Hepatocyte (in vitro differentiated cells): ENCODE data around the gene SLC4A3. TPM values are rescaled to one million over a fixed set of nuclear protein-coding genes. Genes with fewer than 3 reads are reported as not detected.
A peak's percentile ranks its signal among the peaks of the same experiment; 100 is the strongest.

Experiments
- DNase-seq: peaks from one replicate; pipeline ENCODE4 v3.0.0-alpha.2; 2016; ENCODE audit warnings: low spot score
- H2AFZ ChIP-seq: fragments of 200-600 bp; sonication (generic); 2 replicates; pipeline ENCODE4 v1.6.0; 2016; ENCODE audit warnings: antibody characterized with exemption, mild to moderate bottlenecking
- H3K27ac ChIP-seq: fragments of 200-600 bp; sonication (generic); 2 replicates; pipeline ENCODE4 v1.5.1; 2016; ENCODE audit warnings: mild to moderate bottlenecking
- H3K27me3 ChIP-seq: fragments of 200-600 bp; sonication (generic); 2 replicates; pipeline ENCODE4 v1.6.1; 2016
- H3K36me3 ChIP-seq: fragments of 200-600 bp; sonication (generic); replicated peaks from 2 replicates; pipeline ENCODE4 v1.5.1; 2016; ENCODE audit warnings: low read depth; ENCODE audit not compliant: insufficient read depth
- H3K4me1 ChIP-seq: fragments of 200-600 bp; sonication (generic); 2 replicates; pipeline ENCODE4 v1.5.1; 2016; ENCODE audit warnings: mild to moderate bottlenecking, moderate library complexity; ENCODE audit not compliant: insufficient read depth
- H3K4me2 ChIP-seq: fragments of 200-600 bp; sonication (generic); 2 replicates; pipeline ENCODE4 v1.6.0; 2016
- H3K4me3 ChIP-seq: fragments of 200-600 bp; sonication (generic); 2 replicates; pipeline ENCODE4 v1.5.1; 2016; ENCODE audit warnings: mild to moderate bottlenecking
- H3K79me2 ChIP-seq: fragments of 200-600 bp; sonication (generic); 2 replicates; pipeline ENCODE4 v1.6.0; 2017; ENCODE audit warnings: mild to moderate bottlenecking
- H3K9me2 ChIP-seq: fragments of 200-600 bp; sonication (generic); replicated peaks from 2 replicates; pipeline ENCODE4 v1.6.0; 2017; ENCODE audit warnings: mild to moderate bottlenecking; ENCODE audit not compliant: insufficient read depth
- H3K9me3 ChIP-seq: fragments of 200-600 bp; sonication (generic); 2 replicates; pipeline ENCODE4 v1.5.1; 2016; ENCODE audit warnings: low read depth, mild to moderate bottlenecking
- H4K20me1 ChIP-seq: fragments of 200-600 bp; sonication (generic); 2 replicates; pipeline ENCODE4 v1.6.0; 2016; ENCODE audit warnings: mild to moderate bottlenecking; ENCODE audit not compliant: insufficient read depth, poor library complexity, severe bottlenecking
- CTCF ChIP-seq: fragments of 200-600 bp; sonication (generic); IDR thresholded peaks from 2 replicates; pipeline ENCODE4 v1.5.1; 2016; ENCODE audit warnings: antibody characterized with exemption, mild to moderate bottlenecking; ENCODE audit not compliant: poor library complexity
- EZH2 ChIP-seq: fragments of 200-600 bp; sonication (generic); IDR thresholded peaks from 2 replicates; pipeline ENCODE4 v1.6.1; 2016; ENCODE audit warnings: antibody characterized with exemption, mild to moderate bottlenecking, borderline replicate concordance
- EZH2phosphoT487 ChIP-seq: fragments of 200-600 bp; sonication (generic); IDR thresholded peaks from one replicate; pipeline ENCODE4 v1.6.1; 2018; ENCODE audit warnings: antibody characterized with exemption, mild to moderate bottlenecking, low read depth, moderate library complexity; ENCODE audit not compliant: unreplicated experiment, severe bottlenecking
- WGBS: methylation state at CpG from one replicate; pipeline ENCODE4 v1.1.6; 2016; ENCODE audit warnings: low lambda C conversion rate; ENCODE audit errors: missing lambda C conversion rate; 5-methylcytosine and 5-hydroxymethylcytosine counted together
- polyA plus RNA-seq: library from polyadenylated mRNA; unstranded; fragments of >200 nt; fragmentation: Nextera tagmentation; extraction: Ambion mirVana; gene quantifications from 2 replicates; pipeline ENCODE4 v1.2.1, GENCODE V29; 2016
- total RNA-seq: library from RNA; depleted of rRNA; stranded (reverse); fragments of >200 nt; gene quantifications from 2 replicates; pipeline ENCODE4 v1.2.3, GENCODE V29; 2014

SLC4A3 gene
- total and polyA plus RNA-seq, 2 experiments from 2014 or later = 3.0 to 8.1 TPM

- 91% methylated on average over 17 of the region's 17 CpGs for WGBS
- H3K4me2 ChIP-seq = no peak overlapping the region
Observed at GRCh38 chr2:219638217-219638947, 11.0 kb downstream of the SLC4A3 start.

GRCh38 chr2:219638948-219639755 is 11.7 kb downstream of the SLC4A3 start:
- TF ChIP-seq EZH2phosphoT487 = no peak
- TF ChIP-seq CTCF = no peak
- TF ChIP-seq EZH2 = no peak
- 88% methylated on average over 21 of the region's 24 CpGs for WGBS
- Histone ChIP-seq H3K27me3 (no peaks in the 10 kb centered on the region), H3K79me2 (no peaks in the 10 kb centered on the region), H3K9me3 (no peaks in the 10 kb centered on the region), H4K20me1 (no peaks in the 10 kb centered on the region), H3K27ac (no peak overlapping the region), H3K4me1 (peaks cover 3% of the 10 kb centered on the region), H3K36me3 (no peaks in the 10 kb centered on the region), H2AFZ (no peak overlapping the region), H3K4me2 (no peak overlapping the region), H3K9me2 (no peaks in the 10 kb centered on the region), H3K4me3 (no peak overlapping the region)
- no peak for DNase-seq

More at GRCh38 chr2:219638217-219638947, 11.0 kb downstream of the SLC4A3 start:
- Histone ChIP-seq H4K20me1 (no peaks in the 10 kb centered on the region), H3K9me3 (no peaks in the 10 kb centered on the region), H3K9me2 (no peaks in the 10 kb centered on the region), H3K27me3 (no peaks in the 10 kb centered on the region), H3K27ac (no peak overlapping the region), H3K4me1 (peaks cover 3% of the 10 kb centered on the region), H3K4me3 (no peak overlapping the region), H2AFZ (no peak overlapping the region), H3K79me2 (no peaks in the 10 kb centered on the region), H3K36me3 (no peaks in the 10 kb centered on the region)
- TF ChIP-seq EZH2phosphoT487 (no peak), EZH2 (no peak), CTCF (peak; percentile 14)
- no peak for DNase-seq

GRCh38 chr2:219641390-219642068 is 14.1 kb downstream of the SLC4A3 start:
- no peaks in the 10 kb centered on the region for H4K20me1 ChIP-seq
- no peak overlapping the region for H3K4me3 ChIP-seq
- no peaks in the 10 kb centered on the region for H3K9me3 ChIP-seq
- TF ChIP-seq EZH2 (no peak), CTCF (no peak), EZH2phosphoT487 (no peak)
- H3K4me1 ChIP-seq = peaks cover 7% of the 10 kb centered on the region
- H3K36me3 ChIP-seq = no peaks in the 10 kb centered on the region
- H3K27ac ChIP-seq = peak overlapping the region; percentile 72
- no peaks in the 10 kb centered on the region for H3K27me3 ChIP-seq
- H3K9me2 ChIP-seq = no peaks in the 10 kb centered on the region
- no peak for DNase-seq
- no peaks in the 10 kb centered on the region for H3K79me2 ChIP-seq
- no peak overlapping the region for H3K4me2 ChIP-seq
- no peak overlapping the region for H2AFZ ChIP-seq
- WGBS = 79% methylated on average over 7 of the region's 7 CpGs
